Medulla oblongata (tissue), 1 donor: ENCODE measurements around the gene POU3F1.
A peak's percentile ranks its signal among the peaks of the same experiment; 100 is the strongest.

Experiments used
- DNase-seq: peaks from one replicate; pipeline ENCODE4 v3.0.0-alpha.2; 2015; ENCODE audit errors: extremely low spot score

POU3F1 gene

GRCh38 chr1:38028105-38028591 lies 18.4 kb downstream of the POU3F1 start:
- no peak for DNase-seq

GRCh38 chr1:38027201-38028104 lies 19.1 kb downstream of the POU3F1 start:
- DNase-seq: no peak

GRCh38 chr1:38026592-38027200 lies 19.9 kb downstream of the POU3F1 start:
- peak; percentile 57 for DNase-seq

GRCh38 chr1:38025664-38026063 lies 20.9 kb downstream of the POU3F1 start:
- no peak for DNase-seq

- DNase-seq: no peak
Observed at GRCh38 chr1:38025233-38025632, 21.4 kb downstream of the POU3F1 start.

GRCh38 chr1:38022810-38023209 lies 23.8 kb downstream of the POU3F1 start:
- no peak for DNase-seq

- DNase-seq: no peak
Observed at GRCh38 chr1:38021969-38022368, 24.6 kb downstream of the POU3F1 start.

- DNase-seq: no peak
Observed at GRCh38 chr1:38020396-38020795, 26.2 kb downstream of the POU3F1 start.

- DNase-seq: no peak
Observed at GRCh38 chr1:38018864-38019343, 27.7 kb downstream of the POU3F1 start.

- DNase-seq: peak; percentile 47
Observed at GRCh38 chr1:38015978-38016725, 30.4 kb downstream of the POU3F1 start.

- DNase-seq: no peak
Observed at GRCh38 chr1:38014724-38015424, 31.7 kb downstream of the POU3F1 start.

- no peak for DNase-seq
Observed at GRCh38 chr1:38014171-38014570, 32.4 kb downstream of the POU3F1 start.

- DNase-seq: no peak
Observed at GRCh38 chr1:38013227-38013622, 33.4 kb downstream of the POU3F1 start.

- peak; percentile 99 for DNase-seq
Observed at GRCh38 chr1:38012363-38013226, 34.0 kb downstream of the POU3F1 start, which contains the start of gene UTP11. UTP11 (plus strand) TSS chr1:38012734; CDS start chr1:38012803, 69 bp downstream.

GRCh38 chr1:38009841-38010180 lies 36.8 kb downstream of the POU3F1 start:
- no peak for DNase-seq

GRCh38 chr1:38009088-38009840 lies 37.3 kb downstream of the POU3F1 start:
- DNase-seq: no peak

- no peak for DNase-seq
Observed at GRCh38 chr1:38006008-38006828, 40.4 kb downstream of the POU3F1 start.

- DNase-seq: no peak
Observed at GRCh38 chr1:38005195-38006007, 41.2 kb downstream of the POU3F1 start, which contains the start of gene FHL3. FHL3 (minus strand) TSS chr1:38005514; CDS start chr1:37999412, 6,102 bp downstream.
